ENCODE data around the gene ARAP2. TPM values are rescaled to one million over a fixed set of nuclear protein-coding genes. Genes with fewer than 3 reads are reported as not detected.

The ARAP2 gene
- total RNA-seq, 1 experiment from 2014 or later: 13.6 TPM

GRCh38 chr4:36251983-36252382 lies 7.7 kb upstream of the ARAP2 start:
- TF ChIP-seq SIN3A (IDR thresholded peaks at IDR 0.05; ENCODE audit: low read depth) (no peak), EZH2 (IDR thresholded peaks at IDR 0.05) (no peak), SRF (IDR thresholded peaks at IDR 0.05; ENCODE audit: low read depth) (no peak), ZFX (IDR thresholded peaks at IDR 0.05) (no peak), ELF1 (IDR thresholded peaks at IDR 0.05; ENCODE audit: borderline replicate concordance, low read depth) (no peak), ZBTB33 (IDR thresholded peaks at IDR 0.05; ENCODE audit: extremely low read depth, insufficient replicate concordance, low read length) (no peak), CTCF (IDR thresholded peaks at IDR 0.05 in 2 of 3, conservative IDR thresholded peaks at IDR 0.05 in 1 of 3; ENCODE audit: borderline replicate concordance in 1 of 3, insufficient read depth in 1 of 3, low read depth in 2 of 3, low read length in 2 of 3) (no peak), JUND (IDR thresholded peaks at IDR 0.05) (no peak), POLR2A (IDR thresholded peaks at IDR 0.05; ENCODE audit: borderline replicate concordance, extremely low read depth, insufficient read depth, insufficient read length) (no peak), CBX3 (IDR thresholded peaks at IDR 0.05; ENCODE audit: low read depth) (no peak), FOSL1 (IDR thresholded peaks at IDR 0.05; ENCODE audit: low read depth) (no peak), EZH2phosphoT487 (IDR thresholded peaks at IDR 0.05; ENCODE audit: borderline replicate concordance) (no peak), POLR2AphosphoS5 (IDR thresholded peaks at IDR 0.05; ENCODE audit: low read depth, low read length) (no peak), YY1 (IDR thresholded peaks at IDR 0.05; ENCODE audit: extremely low read depth, insufficient replicate concordance, low read depth, low read length) (no peak), SP1 (IDR thresholded peaks at IDR 0.05; ENCODE audit: low read depth) (no peak), ZNF274 (IDR thresholded peaks at IDR 0.05; ENCODE audit: low read depth, low read length) (no peak), ATF3 (IDR thresholded peaks at IDR 0.05) (no peak), EGR1 (IDR thresholded peaks at IDR 0.05; ENCODE audit: low read depth) (no peak)
- Histone ChIP-seq H3K4me3 (replicated peaks in 1 of 2; ENCODE audit: low read depth in 1 of 2, low read length in 2 of 2) (no peak overlapping the region), H3K9me3 (ENCODE audit: control insufficient read depth in 1 of 2, insufficient read depth in 1 of 2, low read depth in 1 of 2, low read length in 2 of 2) (no peaks in the 10 kb centered on the region), H3K79me2 (ENCODE audit: insufficient read depth, low read length) (no peaks in the 10 kb centered on the region), H4K20me1 (ENCODE audit: insufficient read depth) (no peaks in the 10 kb centered on the region), H2AFZ (ENCODE audit: low read depth, low read length, poor library complexity, severe bottlenecking) (no peak overlapping the region), H3K9me2 (ENCODE audit: insufficient read depth) (no peaks in the 10 kb centered on the region), H3K27me3 (ENCODE audit: insufficient read depth, low read length) (no peaks in the 10 kb centered on the region), H3K27ac (ENCODE audit: low read depth, low read length) (no peak overlapping the region), H3K4me2 (ENCODE audit: low read length) (no peak overlapping the region), H3K9ac (ENCODE audit: low read length) (no peak overlapping the region), H3K4me1 (ENCODE audit: control insufficient read depth in 1 of 2, insufficient read depth in 2 of 2, low read length in 2 of 2) (no peaks in the 10 kb centered on the region), H3K36me3 (ENCODE audit: control insufficient read depth in 1 of 2, insufficient read depth in 2 of 2, low read length in 2 of 2) (no peaks in the 10 kb centered on the region)
- POLR2A ChIA-PET: no interaction called here
- ATAC-seq (no peak), DNase-seq (ENCODE audit: low read depth, low spot score) (no peak)
- intact Hi-C loops (cut with micrococcal nuclease): no loop called here
- no TSS peak for BruUV-seq (replicated peaks)
- RAD21 ChIA-PET (ENCODE audit: low non-redundant PET in 1 of 2, low total read pairs in 2 of 2, uncharacterized antibody in 2 of 2, unreplicated experiment in 2 of 2): no interaction called here
- CTCF ChIA-PET: no interaction called here

All from HCT116 (cell line).